Lung microvascular endothelial cell (primary cell): ENCODE measurements around the gene PIK3R5. TPM values are rescaled to one million over a fixed set of nuclear protein-coding genes. Genes with fewer than 3 reads are reported as not detected.
"Not testable (repeated sequence)": the region's sequence is repeated elsewhere in the genome, so short reads cannot be mapped to it uniquely, and the experiment has no call there.

Experiments used
- DNase-seq, 2 donors: peaks; one replicate each; pipeline versions ENCODE4 v3.0.0 to v3.0.0-alpha.2; 2010; ENCODE audit warnings: low read depth in 2 of 2
- total RNA-seq: library from RNA; depleted of rRNA; stranded (reverse); fragments of >200 nt; gene quantifications from 2 replicates; pipeline ENCODE4 v1.2.1, GENCODE V29; 2014

Gene PIK3R5
- total RNA-seq, 1 donor from 2014 or later = not detected

GRCh38 chr17:8986295-8986694, 20.8 kb upstream of the PIK3R5 start:
- no peak for DNase-seq

- no peak for DNase-seq
These were observed 19.7 kb upstream of the PIK3R5 start for GRCh38 chr17:8985054-8985701.

DNA sequence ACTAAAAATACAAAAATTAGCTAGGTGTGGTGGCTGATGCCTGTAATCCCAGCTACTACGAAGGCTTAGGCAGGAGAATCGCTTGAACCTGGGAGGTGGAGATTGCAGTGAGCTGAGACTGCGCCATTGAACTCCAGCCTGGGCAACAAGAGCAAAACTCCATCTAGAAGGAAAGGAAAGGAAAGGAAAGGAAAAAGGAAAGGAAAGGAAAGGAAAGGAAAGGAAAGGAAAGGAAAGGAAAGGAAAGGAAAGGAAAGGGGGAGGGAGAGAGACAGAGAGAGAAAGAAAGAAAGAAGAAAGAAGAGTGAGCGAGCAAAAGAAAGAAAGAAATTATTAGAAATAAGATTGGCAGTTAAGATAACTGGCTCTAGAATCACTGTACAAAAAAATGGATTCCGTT, 18.7 kb upstream of the PIK3R5 start:
- DNase-seq = not testable (repeated sequence)

DNA sequence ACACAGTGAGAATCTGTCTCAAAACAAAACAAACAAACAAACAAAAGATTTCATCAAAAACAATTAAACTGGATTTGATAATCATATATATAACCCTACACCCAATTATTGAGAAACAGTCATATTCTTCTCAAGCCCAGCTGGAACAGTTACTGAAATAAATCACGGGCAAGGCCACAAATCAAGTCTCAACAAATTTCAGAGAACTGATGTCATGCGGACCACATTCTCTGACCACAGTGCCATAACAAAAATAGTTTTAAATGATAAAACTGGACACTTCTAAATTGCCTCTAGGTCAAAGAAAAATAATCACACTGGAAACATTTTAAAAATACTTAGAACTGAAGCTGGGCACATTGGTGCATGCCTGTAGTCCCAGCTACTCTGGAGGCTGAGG, 15.9 kb upstream of the PIK3R5 start:
- DNase-seq = no peak

DNA sequence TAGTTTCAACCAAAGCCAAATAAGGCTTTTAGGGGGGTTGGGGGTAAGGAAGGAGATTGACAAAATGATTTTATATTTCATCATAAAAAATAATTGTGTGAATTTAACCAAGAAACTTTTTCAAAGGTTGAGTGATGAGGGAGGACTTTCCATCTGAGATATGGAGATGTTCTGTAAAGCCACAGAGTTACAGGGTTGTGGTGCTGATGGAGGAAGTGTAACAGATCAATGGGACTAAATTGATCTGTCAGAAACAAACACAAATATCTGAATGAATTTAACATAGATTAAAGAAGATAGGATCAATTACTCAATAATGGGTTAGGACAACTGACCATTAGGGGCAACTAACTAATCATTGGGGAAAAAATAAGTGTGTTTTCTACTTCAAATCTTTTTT, 14.2 kb upstream of the PIK3R5 start:
- no peak for DNase-seq

DNA sequence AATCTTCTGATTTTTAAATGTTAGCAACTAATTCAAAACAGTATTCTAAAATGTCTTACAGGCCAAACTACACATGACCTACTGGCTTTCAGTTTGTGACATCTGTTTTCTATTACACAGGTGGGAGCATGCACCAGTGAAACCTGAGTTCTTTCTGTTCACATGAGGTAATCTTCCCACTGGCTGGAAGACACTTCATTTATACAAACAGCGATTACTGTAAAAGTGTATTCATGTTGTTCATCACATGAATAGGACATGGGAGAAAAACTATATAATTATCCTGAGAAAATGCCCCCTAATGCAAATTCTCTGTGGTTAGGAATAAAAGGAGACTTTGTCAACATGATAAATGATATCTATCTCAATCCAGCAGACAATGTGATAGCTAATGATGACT, 11.1 kb upstream of the PIK3R5 start:
- DNase-seq = no peak

DNA sequence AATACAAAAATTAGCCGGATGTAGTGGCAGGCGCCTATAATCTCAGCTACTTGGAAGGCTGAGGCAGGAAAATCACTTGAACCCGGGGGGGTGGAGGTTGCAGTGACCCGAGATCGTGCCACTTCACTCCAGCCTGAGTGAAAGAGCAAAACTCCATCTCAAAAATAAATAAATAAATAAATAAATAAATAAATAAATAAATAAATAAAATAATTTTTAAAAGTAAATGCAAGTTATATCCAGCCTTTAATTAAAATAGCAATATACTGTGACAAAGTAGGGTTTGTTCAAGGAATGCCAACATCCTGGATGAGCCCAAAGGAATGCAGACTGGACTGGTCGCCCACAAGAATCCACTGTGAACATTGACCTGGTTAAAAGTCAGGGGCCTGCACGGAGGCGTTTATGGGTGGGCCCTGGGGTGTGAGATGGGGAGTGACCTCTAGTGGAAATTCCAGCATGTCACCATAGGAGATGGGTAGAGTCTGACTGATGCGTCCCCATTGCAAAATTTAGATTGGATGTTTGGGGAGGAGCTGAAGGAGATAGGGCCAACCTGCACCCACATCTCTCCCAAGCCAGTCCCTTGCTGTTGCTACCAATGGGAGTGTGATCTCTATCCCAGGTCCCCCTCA, 9.7 kb upstream of the PIK3R5 start:
- DNase-seq = no peak

DNA sequence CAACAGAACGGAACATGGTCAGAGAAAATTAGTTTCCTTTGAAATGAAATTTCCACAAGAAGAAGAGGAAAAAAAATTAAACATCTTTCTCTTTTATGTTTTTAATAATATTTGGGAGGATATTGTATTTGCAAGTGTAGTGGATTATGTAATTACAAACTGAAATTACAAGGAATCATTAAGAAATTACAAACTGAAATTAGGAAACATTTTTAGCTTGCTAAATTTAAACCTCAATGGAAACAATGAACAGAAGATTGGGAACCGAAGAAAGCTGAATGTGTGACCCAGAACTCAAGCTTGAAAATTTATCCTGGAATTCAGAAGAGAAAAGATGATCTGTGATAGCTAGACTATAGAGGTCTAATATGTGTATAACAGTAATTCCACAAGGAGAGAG, 4.4 kb upstream of the PIK3R5 start:
- no peak for DNase-seq

GRCh38 chr17:8968503-8968902, 3.0 kb upstream of the PIK3R5 start:
- no peak for DNase-seq

DNA sequence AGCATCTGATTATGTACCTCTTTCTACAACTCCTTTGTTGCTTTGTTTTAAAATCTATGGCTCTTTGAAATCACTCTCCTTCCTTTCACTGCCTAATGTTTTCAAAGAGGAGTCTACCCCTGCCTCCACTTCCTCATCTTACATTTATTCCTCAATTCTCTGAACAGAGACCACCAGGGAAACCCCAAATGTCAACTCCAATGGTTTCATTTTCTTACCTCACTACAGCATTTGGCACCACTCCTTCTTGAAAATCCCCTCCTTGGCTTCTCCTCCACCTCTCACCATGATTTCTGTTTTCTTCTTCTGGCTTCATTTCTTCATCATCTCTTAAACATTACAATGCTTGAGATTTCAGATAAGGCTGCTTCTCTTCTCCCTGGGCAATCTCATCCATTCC, 2.4 kb upstream of the PIK3R5 start:
- DNase-seq = no peak

GRCh38 chr17:8966926-8967325, 1.4 kb upstream of the PIK3R5 start:
- no peak for DNase-seq

GRCh38 chr17:8964801-8965393, 610 bp downstream of the PIK3R5 start:
- DNase-seq = no peak

- no peak for DNase-seq
These were observed 1.8 kb downstream of the PIK3R5 start for GRCh38 chr17:8963647-8964258.

DNA sequence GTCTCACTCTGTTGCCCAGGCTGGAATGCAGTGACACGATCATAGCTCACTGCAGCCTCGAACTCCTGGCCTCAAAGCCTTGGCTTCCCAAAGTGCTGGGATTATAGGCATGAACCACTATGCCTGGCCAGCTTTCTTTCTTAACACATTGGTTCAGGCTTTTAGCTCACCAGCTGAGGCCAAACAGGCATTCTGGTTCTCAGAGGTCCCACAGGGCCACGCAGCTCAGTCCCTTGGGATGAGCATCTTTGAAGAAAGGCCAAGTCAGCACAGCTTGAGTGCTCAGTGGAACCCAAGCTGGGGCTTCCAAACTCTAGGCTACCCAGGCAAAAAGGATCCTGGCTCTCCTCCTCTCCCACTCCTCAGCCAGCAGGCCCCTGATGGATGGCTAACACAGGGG, 2.5 kb downstream of the PIK3R5 start:
- no peak for DNase-seq

DNA sequence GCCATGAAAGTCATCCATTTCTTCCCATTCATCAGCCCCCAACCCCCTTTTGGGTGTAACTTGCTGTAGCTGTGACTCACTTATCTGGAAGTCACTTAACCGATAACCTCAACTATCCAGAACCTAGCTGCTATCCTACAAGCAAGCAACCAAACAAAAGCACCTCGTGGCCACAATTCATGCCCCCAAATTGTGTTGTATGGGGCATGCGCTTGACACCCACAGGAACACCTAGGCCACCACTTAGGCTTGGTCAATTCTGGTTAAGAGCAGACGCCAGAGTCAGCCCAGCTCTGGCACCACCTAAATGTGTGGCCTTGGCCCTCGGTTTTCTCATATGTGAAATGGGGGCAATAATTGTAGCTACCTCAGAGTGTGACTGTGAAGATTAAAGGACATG, 3.7 kb downstream of the PIK3R5 start:
- no peak for DNase-seq

- no peak for DNase-seq
These were observed 5.0 kb downstream of the PIK3R5 start for GRCh38 chr17:8960325-8961140.

- DNase-seq = no peak
These were observed 6.1 kb downstream of the PIK3R5 start for GRCh38 chr17:8959312-8959918.

- no peak for DNase-seq
These were observed 7.8 kb downstream of the PIK3R5 start for GRCh38 chr17:8957721-8958120.

- DNase-seq = no peak
These were observed 9.0 kb downstream of the PIK3R5 start for GRCh38 chr17:8956465-8956902.

- no peak for DNase-seq
These were observed 10.2 kb downstream of the PIK3R5 start for GRCh38 chr17:8955021-8955959.
